GM18873 (cell line): ENCODE data around the gene SERBP1.
A peak's percentile ranks its signal among the peaks of the same experiment; 100 is the strongest.
"Not testable (repeated sequence)": the region's sequence is repeated elsewhere in the genome, so short reads cannot be mapped to it uniquely, and the experiment has no call there.

Source experiments
- ATAC-seq: cut with Tn5 transposase; IDR thresholded peaks from one replicate; pipeline ENCODE4 v1.9.1; 2021; ENCODE audit warnings: mild to moderate bottlenecking, moderate library complexity, moderate number of reproducible peaks; ENCODE audit not compliant: unreplicated experiment, low FRiP score

The SERBP1 gene

GRCh38 chr1:67430358-67431155 lies at the start of gene SERBP1:
Gene SERBP1, minus strand, starts transcription at chr1:67430402. Its CDS starts 102 bp downstream, at chr1:67430300.
- peak; percentile 90 for ATAC-seq

GRCh38 chr1:67479146-67479891 lies 49.1 kb upstream of the SERBP1 start:
- no peak for ATAC-seq

GRCh38 chr1:67476906-67477305 lies 46.7 kb upstream of the SERBP1 start:
- no peak for ATAC-seq

- ATAC-seq, result no peak
Observed at GRCh38 chr1:67476006-67476482, 45.8 kb upstream of the SERBP1 start.

- no peak for ATAC-seq
Observed at GRCh38 chr1:67472056-67472455, 41.9 kb upstream of the SERBP1 start.

- no peak for ATAC-seq
Observed at GRCh38 chr1:67469431-67469830, 39.2 kb upstream of the SERBP1 start.

GRCh38 chr1:67468066-67468718 lies 38.0 kb upstream of the SERBP1 start:
- ATAC-seq, result no peak

GRCh38 chr1:67465375-67465774 lies 35.2 kb upstream of the SERBP1 start:
- ATAC-seq, result no peak

GRCh38 chr1:67464746-67465145 lies 34.5 kb upstream of the SERBP1 start:
- ATAC-seq, result no peak

- no peak for ATAC-seq
Observed at GRCh38 chr1:67464058-67464457, 33.9 kb upstream of the SERBP1 start.

GRCh38 chr1:67463298-67463955 lies 33.2 kb upstream of the SERBP1 start:
- ATAC-seq, result no peak

- ATAC-seq, result no peak
Observed at GRCh38 chr1:67460676-67461500, 30.7 kb upstream of the SERBP1 start.

- no peak for ATAC-seq
Observed at GRCh38 chr1:67459068-67459467, 28.9 kb upstream of the SERBP1 start.

- no peak for ATAC-seq
Observed at GRCh38 chr1:67458663-67459062, 28.5 kb upstream of the SERBP1 start.

GRCh38 chr1:67457247-67457646 lies 27.0 kb upstream of the SERBP1 start:
- no peak for ATAC-seq

- no peak for ATAC-seq
Observed at GRCh38 chr1:67451815-67452214, 21.6 kb upstream of the SERBP1 start.

GRCh38 chr1:67451356-67451755 lies 21.2 kb upstream of the SERBP1 start:
- ATAC-seq, result no peak

- no peak for ATAC-seq
Observed at GRCh38 chr1:67446893-67447292, 16.7 kb upstream of the SERBP1 start.

GRCh38 chr1:67446014-67446413 lies 15.8 kb upstream of the SERBP1 start:
- ATAC-seq, result not testable (repeated sequence)
